GM19455 (cell line): ENCODE measurements around the gene LMBR1.
"Not testable (repeated sequence)": the region's sequence is repeated elsewhere in the genome, so short reads cannot be mapped to it uniquely, and the experiment has no call there.

ENCODE experiments used
- ATAC-seq: cut with Tn5 transposase; IDR thresholded peaks from one replicate; pipeline ENCODE4 v1.9.1; 2021; ENCODE audit not compliant: unreplicated experiment

LMBR1 gene

GRCh38 chr7:156659203-156659602 lies 233.8 kb downstream of the LMBR1 start:
- no peak for ATAC-seq

GRCh38 chr7:156657681-156658080 lies 235.3 kb downstream of the LMBR1 start:
- ATAC-seq, result no peak

- ATAC-seq, result no peak
Observed at GRCh38 chr7:156656598-156656997, 236.4 kb downstream of the LMBR1 start.

- ATAC-seq, result no peak
Observed at GRCh38 chr7:156655983-156656382, 237.0 kb downstream of the LMBR1 start.

DNA sequence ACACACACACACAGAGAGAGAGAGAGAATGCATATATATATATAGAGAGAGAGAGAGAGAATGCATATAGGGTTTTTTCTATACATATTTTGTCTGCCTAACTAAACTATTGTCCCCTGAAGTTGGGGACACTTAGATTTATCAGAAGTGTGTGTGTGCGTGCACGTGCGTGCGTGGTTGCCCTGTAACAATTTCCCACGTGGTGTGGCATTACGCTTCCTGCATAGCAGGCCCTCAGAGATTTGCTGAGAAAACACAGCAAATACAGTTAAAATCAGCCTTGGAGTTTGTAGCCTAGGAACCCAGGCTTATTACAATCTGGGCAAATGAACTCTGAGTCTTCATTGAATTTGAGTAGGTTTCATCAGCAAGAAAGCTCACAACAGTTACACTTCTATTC lies 237.7 kb downstream of the LMBR1 start:
- ATAC-seq, result no peak

- no peak for ATAC-seq
Observed at GRCh38 chr7:156654511-156655234, 238.3 kb downstream of the LMBR1 start.

DNA sequence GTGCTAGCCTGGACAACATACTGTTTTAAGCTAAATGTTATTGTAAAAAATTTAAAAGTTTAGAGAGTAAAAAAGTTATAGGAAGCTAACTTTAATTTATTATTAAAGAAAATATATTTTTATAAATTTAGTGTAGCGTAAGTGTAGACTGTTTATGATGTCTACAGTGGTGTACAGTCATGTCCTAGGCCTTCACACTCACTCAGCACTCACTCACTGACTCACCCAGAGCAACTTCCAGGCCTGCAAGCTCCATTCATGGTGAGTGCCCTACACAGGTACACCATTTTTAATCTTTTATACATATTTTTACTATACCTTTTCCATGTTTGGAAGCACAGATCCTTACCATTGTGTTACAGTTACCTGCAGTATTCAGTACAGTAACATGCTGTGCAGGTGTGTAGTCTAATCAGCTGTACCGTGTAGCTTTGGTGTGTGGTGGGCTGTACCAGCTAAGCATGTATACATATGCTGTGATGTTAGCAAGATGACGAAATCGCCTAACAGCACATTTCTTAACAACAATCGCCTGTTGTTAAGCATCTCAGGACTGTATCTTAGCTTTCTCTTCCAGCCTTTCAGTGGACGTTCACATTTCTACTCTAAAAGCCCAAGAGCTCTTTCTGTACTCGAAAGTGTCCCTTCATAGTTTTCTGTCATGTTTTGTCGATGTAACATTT lies 240.0 kb downstream of the LMBR1 start:
- no peak for ATAC-seq

DNA sequence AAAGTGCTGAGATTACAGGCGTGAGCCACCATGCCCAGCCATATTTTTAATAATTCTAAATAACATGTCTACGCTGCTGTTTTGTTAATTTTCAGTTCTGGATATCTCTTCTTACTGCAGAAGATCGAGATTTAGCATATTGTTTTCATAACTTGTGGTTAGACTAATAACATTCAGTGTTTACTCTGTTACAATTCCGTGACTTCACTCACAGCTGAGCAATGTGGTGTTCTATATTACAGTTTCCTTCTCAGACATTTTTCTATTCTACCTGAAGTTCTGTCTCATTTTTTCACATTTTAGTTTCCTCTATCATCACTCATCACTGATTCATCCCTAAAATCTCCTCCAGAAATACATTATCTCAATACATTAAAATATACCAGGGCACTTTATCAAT lies 241.5 kb downstream of the LMBR1 start:
- ATAC-seq, result no peak

DNA sequence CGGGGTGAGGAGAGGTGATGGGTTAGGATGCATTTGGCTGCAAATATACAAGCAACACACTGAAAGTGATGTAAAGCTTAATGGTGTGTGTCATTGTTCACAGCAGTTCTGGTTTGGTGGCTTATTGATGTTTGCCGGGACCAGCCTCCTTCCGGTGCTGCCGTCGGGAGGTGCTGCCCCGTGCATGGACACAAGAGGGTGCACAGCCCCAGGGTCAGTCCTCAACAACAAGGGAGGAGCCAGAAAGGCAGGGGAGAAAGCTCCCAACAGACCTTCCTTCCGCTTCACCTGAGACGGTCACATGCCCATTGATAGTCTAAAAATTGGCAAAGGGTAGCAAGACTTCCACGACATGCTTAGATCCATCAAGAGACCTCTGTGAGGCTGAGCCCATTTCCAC lies 242.9 kb downstream of the LMBR1 start:
- ATAC-seq, result no peak

DNA sequence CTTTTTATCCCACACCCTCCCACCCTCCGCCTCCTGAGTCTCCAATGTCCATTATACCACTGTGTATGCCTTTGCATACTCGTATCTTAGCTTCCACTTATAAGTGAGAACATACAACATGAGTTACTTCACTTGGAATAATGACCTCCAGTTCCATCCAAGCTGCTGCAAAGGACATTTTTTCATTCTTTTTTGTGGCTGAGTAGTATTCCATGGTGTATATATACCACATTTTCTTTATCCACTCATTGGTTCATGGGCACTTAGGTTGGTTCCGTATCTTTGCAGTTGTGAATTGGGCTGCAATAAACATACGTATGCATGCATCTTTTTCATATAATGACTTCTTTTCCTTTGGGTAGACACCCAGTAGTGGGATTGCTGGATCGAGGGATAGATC lies 245.7 kb downstream of the LMBR1 start:
- not testable (repeated sequence) for ATAC-seq

- ATAC-seq, result no peak
Observed at GRCh38 chr7:156642306-156643045, 250.5 kb downstream of the LMBR1 start.

DNA sequence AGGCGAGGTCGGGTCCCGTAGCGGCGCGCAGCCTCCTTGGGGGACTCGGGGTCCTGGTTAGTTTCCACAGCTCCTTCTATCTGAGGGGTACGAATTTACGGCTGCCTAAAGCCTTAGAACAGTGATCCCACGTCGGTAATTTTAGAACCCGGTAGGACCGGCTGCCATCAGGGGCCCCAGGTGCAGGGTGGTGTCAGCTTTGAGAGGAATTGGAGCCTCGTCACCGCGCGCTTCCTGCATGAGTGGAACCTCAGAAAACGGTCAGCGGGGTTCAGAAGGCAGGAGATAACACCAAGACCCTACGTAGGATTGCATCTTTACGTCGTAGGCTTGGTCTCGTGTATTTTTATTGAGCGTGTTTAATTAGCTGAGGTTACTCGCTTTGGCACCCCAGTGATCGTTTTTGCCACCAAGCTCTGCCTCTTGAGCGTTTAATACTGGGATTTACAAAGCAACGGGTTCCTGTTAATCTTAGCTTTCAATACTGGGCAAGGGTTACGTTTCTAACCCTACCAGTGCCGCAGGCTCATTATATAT lies 252.0 kb downstream of the LMBR1 start:
- ATAC-seq, result peak; percentile 62

- peak; percentile 85 for ATAC-seq
Observed at GRCh38 chr7:156640257-156640948, 252.6 kb downstream of the LMBR1 start, which contains the start of gene RNF32. RNF32 (plus strand) TSS chr7:156640774; CDS start chr7:156643878, 3,104 bp downstream.

DNA sequence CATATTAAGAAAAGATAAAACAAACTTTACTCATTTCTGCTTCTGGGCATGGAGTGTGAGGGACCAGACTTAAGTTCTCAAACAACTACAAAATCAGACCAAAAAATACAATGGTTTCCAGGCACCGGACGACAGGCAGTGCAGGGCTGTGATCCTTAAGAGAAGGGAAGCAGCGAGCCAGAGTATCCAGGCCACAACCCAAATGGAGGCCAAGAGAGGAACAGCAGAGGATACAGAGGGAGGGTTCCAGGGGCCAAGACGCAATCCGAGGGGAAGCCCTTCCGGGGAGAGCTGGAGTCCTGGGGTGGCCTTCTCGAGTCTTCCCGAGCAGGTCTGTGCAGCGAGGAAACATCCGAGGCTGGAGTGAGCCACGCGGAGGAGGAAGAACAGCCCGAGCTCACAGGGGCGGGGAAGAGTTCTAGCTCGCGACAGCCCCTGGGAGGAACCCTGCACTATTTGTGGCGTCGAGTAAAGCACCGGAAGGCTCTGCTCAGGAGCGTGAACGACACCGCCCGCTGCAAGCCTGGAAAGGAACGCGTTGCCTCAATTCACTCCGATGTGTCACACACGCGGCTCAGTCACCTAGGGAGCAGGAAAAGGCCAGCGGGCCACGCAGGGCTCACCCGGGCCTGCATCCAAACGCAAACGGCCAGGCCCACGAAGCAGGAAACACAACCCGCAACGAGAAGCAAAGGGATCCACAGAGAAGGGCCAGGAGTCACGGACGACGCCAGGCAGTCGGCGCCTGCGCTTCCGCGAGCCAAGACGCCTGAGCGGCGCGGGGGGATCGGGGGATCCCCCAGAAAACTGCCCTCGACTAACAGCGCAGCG lies 253.3 kb downstream of the LMBR1 start:
- ATAC-seq, result no peak

GRCh38 chr7:156638443-156639077 lies 254.4 kb downstream of the LMBR1 start:
- ATAC-seq, result no peak

- ATAC-seq, result not testable (repeated sequence)
Observed at GRCh38 chr7:156637093-156637492, 255.9 kb downstream of the LMBR1 start.

- no peak for ATAC-seq
Observed at GRCh38 chr7:156635529-156636385, 257.2 kb downstream of the LMBR1 start.

DNA sequence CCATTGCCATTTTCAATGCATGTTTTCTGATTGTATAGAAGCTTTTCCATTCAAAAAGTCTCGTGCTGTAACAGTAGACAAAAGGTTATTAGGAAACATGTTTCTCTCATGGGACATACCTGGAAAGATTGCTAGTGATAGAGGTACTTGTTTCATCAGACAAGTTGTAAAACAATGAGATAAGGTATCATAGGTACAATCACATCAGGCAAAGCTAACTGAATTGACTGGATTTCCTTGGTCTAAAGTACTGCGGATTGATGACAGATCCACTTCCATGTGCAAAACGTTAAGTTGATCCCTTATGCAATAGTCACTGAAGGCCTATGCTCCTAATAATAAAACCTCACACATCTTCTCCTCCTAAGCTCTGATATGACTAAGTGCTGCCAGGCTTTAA lies 258.9 kb downstream of the LMBR1 start:
- ATAC-seq, result no peak

GRCh38 chr7:156629873-156630272 lies 263.1 kb downstream of the LMBR1 start:
- no peak for ATAC-seq
